Activated CD4-positive, alpha-beta T cell treated with anti-CD3 and anti-CD28 coated beads for 1 hour (primary cell): Measurements from ENCODE around the gene DCLRE1C.
"Not testable (repeated sequence)": the region's sequence is repeated elsewhere in the genome, so short reads cannot be mapped to it uniquely, and the experiment has no call there.

ENCODE experiments used
- DNase-seq: peaks from one replicate; pipeline ENCODE4 v3.0.0-alpha.2; 2020

DCLRE1C gene

DNA sequence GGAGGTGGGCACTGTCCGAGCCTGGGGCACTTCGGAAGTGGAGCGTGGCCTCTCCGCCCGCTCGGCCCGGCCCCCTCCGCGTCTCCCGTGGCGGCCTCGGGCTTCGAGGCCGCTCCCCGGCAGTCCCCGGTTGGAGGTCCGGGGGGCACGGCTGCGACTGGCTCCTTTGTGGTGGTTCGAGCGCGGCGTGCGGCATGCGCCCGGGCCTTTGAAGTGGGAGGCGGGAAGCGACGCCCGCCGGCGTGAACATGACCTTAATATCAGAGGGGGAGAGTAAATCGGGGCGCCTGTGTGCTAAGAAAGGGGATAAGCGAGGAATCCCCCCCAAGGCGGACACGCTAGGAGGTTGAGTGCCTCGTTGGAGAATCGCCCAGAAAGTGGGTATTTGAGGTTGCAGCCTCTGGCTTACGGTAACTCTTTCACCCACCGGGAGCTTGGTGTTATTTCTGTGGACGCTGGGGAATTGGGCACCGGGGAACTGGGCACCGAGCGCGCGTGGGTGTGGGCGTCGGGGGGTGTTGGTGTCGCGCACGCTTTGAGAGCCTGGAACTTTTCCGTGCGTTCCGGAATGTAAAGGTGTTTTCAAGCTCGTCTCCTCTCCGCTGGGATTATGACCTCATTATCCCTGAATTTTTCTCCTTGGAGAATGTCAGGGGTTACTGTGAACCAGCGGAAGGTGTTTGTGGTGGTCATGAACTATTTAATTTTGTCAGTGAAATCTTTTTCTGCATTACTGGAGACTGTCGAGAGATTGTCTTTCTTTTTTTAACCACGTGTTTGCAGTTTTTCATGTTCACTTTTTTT, 74.6 kb downstream of the DCLRE1C start:
- DNase-seq, result peak; percentile 11

DNA sequence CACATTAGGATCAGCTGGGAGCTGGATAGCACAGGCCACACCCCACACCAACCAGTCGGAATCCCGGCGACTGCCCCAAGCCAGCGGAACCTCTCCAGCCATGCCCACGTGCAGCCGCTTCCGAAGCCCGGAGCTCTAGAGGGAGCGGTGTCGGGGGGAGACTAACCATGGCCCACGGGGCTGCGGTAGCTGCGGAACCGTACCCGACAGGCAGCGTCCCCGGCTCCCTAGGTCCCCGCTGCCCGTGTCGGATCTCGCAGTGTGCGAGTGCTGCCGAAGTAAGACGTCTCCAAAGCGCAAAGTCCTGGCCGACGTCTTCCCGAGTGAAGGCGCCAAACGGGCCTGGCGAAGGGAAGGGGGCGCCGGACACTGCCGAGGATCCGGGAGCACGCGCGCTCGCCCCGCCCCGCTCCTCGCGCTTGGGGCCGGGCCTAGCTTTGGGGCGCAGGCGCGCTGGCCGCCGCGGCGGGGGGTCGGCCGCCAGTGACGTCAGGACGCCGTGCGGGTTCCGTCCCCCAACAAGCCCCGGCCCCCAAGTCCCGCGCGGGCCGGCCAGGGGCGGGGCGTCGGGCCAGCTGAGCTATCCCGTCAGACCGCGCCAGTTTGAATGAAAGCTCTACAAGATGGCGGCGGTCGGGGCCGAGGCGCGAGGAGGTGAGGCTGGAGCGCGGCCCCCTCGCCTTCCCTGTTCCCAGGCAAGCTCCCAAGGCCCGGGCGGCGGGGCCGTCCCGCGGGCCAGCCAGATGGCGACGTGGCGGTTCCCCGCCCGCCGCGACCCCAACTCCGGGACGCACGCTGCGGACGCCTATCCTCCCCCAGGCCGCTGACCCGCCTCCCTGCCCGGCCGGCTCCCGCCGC, 75.4 kb downstream of the DCLRE1C start, which contains the start of gene SUV39H2:
Gene SUV39H2 (plus strand): TSS at position 601 of the 858 bp plus-strand sequence. CDS start 23 bp downstream, at position 624.
- DNase-seq, result peak; percentile 87

DNA sequence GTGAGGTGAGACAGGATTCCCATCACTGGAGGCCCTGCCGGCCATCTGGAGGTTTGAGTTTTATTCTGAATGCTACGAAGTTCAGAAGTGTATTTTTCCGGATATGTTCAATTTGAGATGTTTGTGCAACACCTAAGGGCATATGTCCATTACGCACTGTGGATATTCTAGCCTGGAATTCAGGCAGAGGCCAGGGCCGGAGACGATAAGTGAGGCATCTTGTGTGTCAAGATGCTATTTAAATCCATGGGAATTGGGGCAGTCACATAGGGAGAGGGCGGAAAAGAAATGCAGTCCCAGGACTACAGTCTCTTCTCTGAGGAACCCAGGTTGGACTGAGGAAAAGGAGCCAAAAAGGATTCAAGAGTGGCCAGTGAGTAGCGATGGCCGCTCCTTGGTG, 77.1 kb downstream of the DCLRE1C start:
- DNase-seq, result no peak

DNA sequence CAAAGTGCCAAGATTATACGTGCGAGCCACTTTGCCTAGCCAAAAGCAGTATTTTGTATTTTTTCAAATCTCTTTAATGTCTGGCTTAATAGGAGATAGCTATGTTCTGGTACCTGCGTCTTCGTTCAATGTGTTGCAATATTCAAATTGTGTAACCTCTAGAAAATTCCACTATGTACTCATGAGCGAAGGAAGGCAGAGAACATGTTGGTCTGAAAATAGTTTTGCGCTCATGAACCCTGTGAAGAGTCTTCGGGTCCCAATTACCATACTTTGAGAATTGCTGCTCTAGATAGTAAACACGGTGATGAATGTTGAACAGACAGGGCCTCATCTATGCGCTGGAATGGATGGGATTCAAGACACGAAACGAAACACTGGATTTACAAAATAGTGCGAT, 78.0 kb downstream of the DCLRE1C start:
- DNase-seq, result no peak

DNA sequence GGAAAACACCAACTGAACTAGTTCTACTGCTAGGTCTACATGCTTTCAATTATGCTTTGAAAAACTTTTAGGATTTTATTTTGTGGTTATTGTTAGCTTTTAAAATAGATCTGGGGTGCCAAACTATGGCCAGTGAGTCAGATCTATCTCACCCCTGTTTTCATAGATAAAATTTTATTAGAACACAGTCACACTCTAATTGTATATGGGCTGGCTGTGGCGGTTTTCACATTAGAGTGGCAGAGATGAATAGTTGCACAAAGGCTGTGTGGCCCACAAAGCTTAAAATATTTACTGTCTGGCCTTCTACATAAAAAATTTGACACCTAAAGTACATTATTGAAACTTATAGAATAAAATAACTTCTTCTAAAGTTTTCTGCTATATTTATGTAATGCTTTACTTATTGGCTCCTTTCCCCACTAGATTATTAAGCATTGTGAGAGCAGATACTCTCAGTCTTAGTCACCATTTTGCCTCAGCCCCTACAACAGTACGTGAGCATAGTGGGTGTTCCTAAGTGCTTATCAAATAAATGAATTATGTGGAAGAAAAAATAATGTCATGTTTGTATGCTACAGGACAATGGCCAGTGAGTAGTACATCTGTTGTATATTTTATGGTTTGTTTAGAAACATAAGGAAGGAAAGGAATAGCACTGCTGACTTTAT, 80.7 kb downstream of the DCLRE1C start:
- DNase-seq, result no peak

DNA sequence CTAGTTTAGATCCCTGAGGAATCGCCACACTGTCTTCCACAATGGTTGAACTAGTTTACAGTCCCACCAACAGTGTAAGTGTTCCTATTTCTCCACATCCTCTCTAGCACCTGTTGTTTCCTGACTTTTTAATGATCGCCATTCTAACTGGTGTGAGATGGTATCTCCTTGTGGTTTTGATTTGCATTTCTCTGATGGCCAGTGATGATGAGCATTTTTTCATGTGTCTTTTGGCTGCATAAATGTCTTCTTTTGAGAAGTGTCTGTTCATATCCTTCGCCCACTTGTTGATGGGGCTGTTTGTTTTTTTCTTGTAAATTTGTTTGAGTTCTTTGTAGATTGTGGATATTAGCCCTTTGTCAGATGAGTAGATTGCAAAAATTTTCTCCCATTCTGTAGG, 89.0 kb downstream of the DCLRE1C start:
- DNase-seq, result not testable (repeated sequence)

DNA sequence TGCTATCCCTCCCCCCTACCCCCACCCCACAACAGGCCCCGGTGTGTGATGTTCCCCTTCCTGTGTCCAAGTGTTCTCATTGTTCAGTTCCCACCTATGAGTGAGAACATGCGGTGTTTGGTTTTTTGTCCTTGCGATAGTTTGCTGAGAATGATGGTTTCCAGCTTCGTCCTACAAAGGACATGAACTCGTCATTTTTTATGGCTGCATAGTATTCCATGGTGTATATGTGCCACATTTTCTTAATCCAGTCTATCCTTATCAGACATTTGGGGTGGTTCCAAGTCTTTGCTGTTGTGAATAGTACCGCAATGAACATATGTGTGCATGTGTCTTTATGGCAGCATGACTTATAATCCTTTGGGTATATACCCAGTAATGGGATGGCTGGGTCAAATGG, 89.4 kb downstream of the DCLRE1C start:
- DNase-seq, result not testable (repeated sequence)

DNA sequence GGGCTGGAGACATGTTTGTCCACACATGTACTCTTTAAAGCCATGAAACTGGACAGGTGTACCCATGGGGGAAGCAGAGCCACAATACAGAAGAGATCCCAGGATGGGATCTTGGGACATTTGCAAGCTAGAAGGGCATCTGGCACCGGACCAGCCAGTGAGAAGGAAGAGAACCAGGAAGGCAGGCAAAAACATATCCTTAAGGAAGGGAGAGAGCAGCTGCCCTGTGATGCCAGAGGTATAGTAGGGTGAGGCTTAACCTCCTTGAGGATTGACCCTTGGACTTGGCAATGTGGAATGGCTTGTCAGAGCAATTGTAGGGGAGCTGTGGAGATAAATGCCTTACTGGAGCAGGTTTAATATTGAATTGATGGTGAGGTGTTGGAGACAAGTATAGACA, 93.1 kb downstream of the DCLRE1C start:
- no peak for DNase-seq

DNA sequence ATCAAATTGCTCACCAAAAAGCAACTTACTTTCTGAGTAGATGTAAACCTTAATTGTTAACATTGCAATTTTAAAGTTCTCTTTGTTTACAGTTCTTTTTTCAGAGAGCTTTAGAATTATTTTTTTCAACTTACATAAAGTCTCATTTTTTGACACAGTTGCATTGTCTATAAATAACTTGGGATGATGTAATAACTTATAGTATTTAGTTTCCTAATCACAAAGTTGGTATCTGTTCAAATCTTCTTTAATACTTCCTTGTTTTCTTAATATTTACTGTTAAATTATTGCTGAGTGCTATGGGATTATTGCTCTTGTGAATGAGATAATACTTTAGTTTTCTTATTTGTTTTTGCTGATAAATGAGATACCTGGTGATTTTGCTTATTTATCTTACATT, 94.1 kb downstream of the DCLRE1C start:
- DNase-seq, result no peak

DNA sequence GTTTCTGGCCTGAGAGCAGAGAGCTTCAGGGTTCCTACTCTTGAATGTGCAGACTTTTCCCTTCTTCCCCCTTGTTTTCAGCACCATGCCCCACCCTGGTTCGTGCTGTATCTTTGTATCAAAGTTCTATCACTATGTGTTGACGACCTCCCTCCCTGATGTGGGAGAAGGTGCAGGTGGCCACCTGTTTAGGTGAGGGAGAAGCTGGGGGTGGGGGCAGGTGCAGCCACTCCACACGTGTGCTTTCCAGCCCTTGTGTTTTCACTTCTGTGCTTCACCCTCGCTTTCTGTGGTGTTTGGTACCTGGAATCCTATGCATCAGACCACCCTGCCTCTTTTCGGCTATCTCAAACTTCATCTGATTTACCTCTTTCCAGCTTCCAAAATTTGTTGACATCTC, 94.9 kb downstream of the DCLRE1C start:
- no peak for DNase-seq

DNA sequence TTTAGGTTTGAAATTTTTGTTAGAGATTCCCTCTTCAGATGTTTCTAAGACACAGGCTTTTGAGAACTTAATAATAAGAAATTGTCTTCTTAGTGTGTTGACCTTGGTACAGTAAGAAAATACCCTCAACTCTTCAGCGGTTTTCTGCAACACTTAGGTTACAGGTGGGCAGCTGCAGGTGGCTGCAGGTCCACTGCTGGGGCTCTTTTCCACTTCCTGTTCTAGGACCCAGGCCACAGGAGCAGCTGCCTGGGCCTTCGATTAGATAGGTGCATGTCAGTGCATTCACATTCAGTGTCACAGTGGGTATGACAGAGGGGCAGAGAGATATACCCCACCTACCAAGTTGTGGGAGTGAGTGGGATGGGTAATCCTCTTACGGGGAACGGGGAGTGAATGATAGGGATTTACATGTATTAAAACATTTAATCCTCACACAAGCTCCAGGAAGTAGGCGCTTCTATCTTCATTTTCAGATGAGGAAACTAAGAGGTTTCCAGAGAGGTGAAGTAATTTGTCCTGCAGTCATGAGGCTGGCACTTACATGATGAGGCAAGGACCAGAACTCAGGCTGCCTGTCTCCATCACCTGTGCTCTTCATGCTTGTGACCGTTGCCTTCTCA, 95.4 kb downstream of the DCLRE1C start:
- DNase-seq, result no peak

DNA sequence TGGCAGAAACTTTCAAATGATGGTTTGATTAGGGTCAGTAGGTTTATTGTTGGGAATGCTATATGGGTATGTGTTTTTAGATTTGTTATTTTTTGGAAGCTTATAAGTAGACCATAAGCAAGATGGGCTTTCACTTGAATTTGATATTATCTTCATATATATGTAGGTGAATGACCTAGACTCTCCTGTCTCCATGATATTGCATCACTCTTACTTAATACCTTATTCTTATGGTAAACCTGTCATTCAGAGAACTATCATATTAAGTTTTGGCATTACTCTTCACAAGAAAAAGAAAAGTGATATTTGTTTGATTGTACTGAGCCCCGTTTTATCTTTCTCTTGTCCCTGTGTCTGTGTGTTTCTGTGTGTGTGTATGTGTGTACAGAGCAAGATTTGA, 98.4 kb downstream of the DCLRE1C start:
- DNase-seq, result no peak

DNA sequence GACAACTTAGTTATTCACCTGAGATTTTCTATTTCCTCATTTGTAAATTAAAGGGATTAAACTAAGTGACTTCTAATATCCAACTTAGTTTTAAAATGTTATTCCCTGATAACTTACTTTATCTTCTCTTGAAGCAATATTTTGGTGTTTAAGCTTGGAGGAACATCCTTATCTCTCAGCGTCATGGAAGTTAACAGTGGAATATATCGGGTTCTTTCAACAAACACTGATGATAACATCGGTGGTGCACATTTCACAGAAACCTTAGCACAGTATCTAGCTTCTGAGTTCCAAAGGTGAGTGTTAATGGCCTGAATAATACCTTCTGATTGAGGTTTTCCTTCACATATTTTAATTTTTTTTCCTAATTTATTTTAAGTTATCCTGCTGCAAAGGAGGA, 101.7 kb downstream of the DCLRE1C start:
- DNase-seq, result no peak
